Heart left ventricle (tissue), 13 donors: ENCODE measurements around the gene TAOK3.

ENCODE experiments used
- CTCF ChIP-seq, 12 donors: fragments of 200-600 bp; sonication (generic) in 4 of 12; IDR thresholded peaks; one replicate each; pipeline versions ENCODE4 v1.5.0 to v1.8.0; 2018 to 2022; ENCODE audit warnings: antibody characterized with exemption in 12 of 12, mild to moderate bottlenecking in 5 of 12
- POLR2A ChIP-seq, 2 donors: fragments of 450-650 bp; IDR thresholded peaks; one replicate each; pipeline ENCODE4 v1.6.1; 2017; ENCODE audit warnings: antibody characterized with exemption in 2 of 2, mild to moderate bottlenecking in 2 of 2, moderate library complexity in 2 of 2
- donor health status: ischemic (EF 13 %, LVEDD 7.1; RV severe dilation, severe dysfunction).
- donor health status: DM: no; HTN: yes; CAD: no.
- donor health status: DM: no; HTN: no; CAD: no.
- donor health status: ischemic (EF 25% LVEDD 6.9; RV normal size, moderate dysfunction).
- donor health status: ischemic (EF 25% LVEDD 5.7; RV mildly dilated, moderate dysfunction).
- donor health status: ischemic (EF 35%, LVEDD 5.7; RV mildly dilated, moderate dysfunction).
- donor health status: nonischemic (EF 11% LVEDD 7.7; RV severe dilation, severe dysfunction).
- donor health status: DM: yes; HTN: yes; CAD: no.
- donor health status: PGD.
- donor health status: ischemic (EF 29% LVEDD 5.4; RV normal size, mild dysfunction).
- donor health status: nonischemic (EF 23%, LVEDD 6.1; RV moderate dilation, normal function).

DNA sequence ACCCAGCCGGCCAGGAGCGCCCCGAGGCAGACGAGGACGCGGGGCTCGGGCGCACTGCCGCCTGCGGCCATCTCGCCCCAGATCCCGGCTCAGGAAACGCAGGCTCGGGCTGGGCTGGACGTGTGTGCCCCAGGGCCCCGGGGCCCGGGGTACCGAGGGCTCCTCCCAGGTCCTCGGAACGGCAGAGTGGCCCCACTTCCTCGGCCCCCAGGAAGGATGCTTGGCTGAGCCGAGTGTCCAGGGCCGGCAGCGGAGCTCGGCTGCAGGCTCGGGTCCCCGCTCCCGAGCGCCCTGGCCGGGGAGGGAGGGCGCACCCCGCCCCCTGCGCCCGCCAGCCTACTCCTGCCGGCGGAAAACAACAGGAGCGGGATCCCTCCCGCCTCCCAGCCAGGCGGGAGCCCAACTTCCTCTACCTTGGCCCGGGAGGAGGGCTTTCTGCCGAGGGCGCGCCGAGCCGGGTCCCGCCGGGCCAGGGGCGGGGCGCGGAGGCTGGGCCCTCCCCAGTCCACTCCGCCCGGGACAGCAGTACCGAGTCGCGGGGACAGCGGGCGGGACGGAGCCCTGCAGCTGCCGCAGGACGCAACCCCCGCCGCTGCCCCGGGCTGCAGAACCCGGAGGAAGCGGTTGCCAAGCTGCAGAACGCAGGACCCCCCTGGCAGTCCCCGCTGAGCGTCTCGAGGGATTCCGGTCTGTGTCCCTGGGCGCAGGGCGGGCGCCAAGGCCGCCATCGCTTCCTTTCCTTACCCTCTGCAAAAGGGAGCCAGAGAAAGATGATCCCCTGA is 268.9 kb downstream of the TAOK3 start, which contains the start of gene VSIG10:
- peak in 1 of 12 donors; percentile 6 for TF ChIP-seq CTCF (IDR thresholded peaks at IDR 0.05)
- peak in 1 of 2 donors; percentile 84 for TF ChIP-seq POLR2A (IDR thresholded peaks at IDR 0.05)
